PC-3 (cell line): ENCODE data around the gene MARK4. TPM values are rescaled to one million over a fixed set of nuclear protein-coding genes. Genes with fewer than 3 reads are reported as not detected.
A peak's percentile ranks its signal among the peaks of the same experiment; 100 is the strongest.

Source experiments
- ATAC-seq: fragments of 200-7000 bp; cut with Tn5 transposase; 2 replicates; pipeline ENCODE4 v1.9.1; 2020; ENCODE audit warnings: mild to moderate bottlenecking, moderate library complexity
- BruUV-seq: library from RNA; stranded (reverse); fragments of 400-500 nt; replicated peaks from 2 replicates; lab custom pipeline; 2021; lab: Mats Ljungman, UMichigan
- CTCF ChIA-PET: fragments of 300-600 bp; sonication (Branson Sonifier 250); formaldehyde crosslinking; loops from one replicate; lab custom pipeline; 2022; ENCODE audit warnings: antibody characterized with exemption; lab: Charles Lee
- POLR2A ChIA-PET: fragments of 300-600 bp; sonication (Branson Sonifier 250); formaldehyde crosslinking; loops from one replicate; lab custom pipeline; 2022; ENCODE audit warnings: antibody characterized with exemption; ENCODE audit not compliant: unreplicated experiment; lab: Charles Lee
- DNase-seq: peaks from one replicate; pipeline ENCODE4 v3.0.0-alpha.2; 2015
- H2AFZ ChIP-seq: fragments of 300-600 bp; sonication (generic); 2 replicates; pipeline ENCODE4 v1.6.0; 2016; ENCODE audit warnings: antibody characterized with exemption, low read length
- H3F3A ChIP-seq: fragments of 300-600 bp; sonication (generic); one replicate; pipeline ENCODE4 v1.6.0; 2017; ENCODE audit warnings: antibody characterized with exemption, low read length, control low read depth, mild to moderate bottlenecking; ENCODE audit not compliant: unreplicated experiment
- H3K27ac ChIP-seq: fragments of 300-600 bp; sonication (generic); 2 replicates; pipeline ENCODE4 v1.5.1; 2016; ENCODE audit warnings: mild to moderate bottlenecking, low read length
- H3K27me3 ChIP-seq: fragments of 300-600 bp; sonication (generic); 2 replicates; pipeline ENCODE4 v1.6.1; 2016; ENCODE audit warnings: low read length, mixed read lengths
- H3K36me3 ChIP-seq: fragments of 300-600 bp; sonication (generic); 2 replicates; pipeline ENCODE4 v1.6.1; 2016; ENCODE audit warnings: low read depth, mixed run types, low read length, mixed read lengths
- H3K4me1 ChIP-seq: fragments of 300-600 bp; sonication (generic); 2 replicates; pipeline ENCODE4 v1.5.1; 2016; ENCODE audit warnings: low read length; ENCODE audit not compliant: insufficient read depth
- H3K4me2 ChIP-seq: fragments of 300-600 bp; sonication (generic); 2 replicates; pipeline ENCODE4 v1.6.0; 2016; ENCODE audit warnings: low read length
- H3K4me3 ChIP-seq: fragments of 300-600 bp; sonication (generic); 2 replicates; pipeline ENCODE4 v1.5.1; 2016; ENCODE audit warnings: mild to moderate bottlenecking, low read length, mixed read lengths
- H3K79me2 ChIP-seq: fragments of 300-600 bp; sonication (generic); 2 replicates; pipeline ENCODE4 v1.6.1; 2017; ENCODE audit warnings: low read length, mixed read lengths
- H3K9ac ChIP-seq: fragments of 300-600 bp; sonication (generic); 2 replicates; pipeline ENCODE4 v1.6.0; 2016; ENCODE audit warnings: mild to moderate bottlenecking, low read length
- H3K9me2 ChIP-seq: fragments of 300-600 bp; sonication (generic); replicated peaks from 2 replicates; pipeline ENCODE4 v1.6.1; 2016; ENCODE audit warnings: mixed run types, low read length, mixed read lengths
- H3K9me3 ChIP-seq: fragments of 300-600 bp; sonication (generic); 2 replicates; pipeline ENCODE4 v1.6.1; 2016; ENCODE audit warnings: low read length, mixed read lengths
- H4K20me1 ChIP-seq: fragments of 300-600 bp; sonication (generic); 2 replicates; pipeline ENCODE4 v1.6.1; 2016; ENCODE audit warnings: low read length, mixed read lengths
- EZH2 ChIP-seq: fragments of 300-600 bp; sonication (generic); IDR thresholded peaks from one replicate; pipeline ENCODE4 v1.6.1; 2017; ENCODE audit warnings: antibody characterized with exemption, mild to moderate bottlenecking, low read length; ENCODE audit not compliant: unreplicated experiment
- EZH2phosphoT487 ChIP-seq: fragments of 300-600 bp; sonication (generic); IDR thresholded peaks from 2 replicates; pipeline ENCODE4 v1.6.1; 2018; ENCODE audit warnings: mild to moderate bottlenecking, antibody characterized with exemption, low read length, borderline replicate concordance
- intact Hi-C: fragments of 100-400 bp; cut with micrococcal nuclease; formaldehyde crosslinking; loops from 2 replicates; pipeline ENCODE4 v1.9.0; 2023
- total RNA-seq: library from RNA; depleted of rRNA; stranded (reverse); fragments of >200 nt; gene quantifications from 2 replicates; pipeline ENCODE4 v1.2.3, GENCODE V29; 2014
- TF ChIP-seq, protein P1 (sequence below): fragments of 300-600 bp; sonication (generic); conservative IDR thresholded peaks from 2 replicates; pipeline ENCODE4 v1.5.1; 2017; ENCODE audit warnings: antibody characterized with exemption, low read depth, mild to moderate bottlenecking, low read length

Gene MARK4
- total RNA-seq, 1 experiment from 2014 or later, result 12.1 TPM

DNA sequence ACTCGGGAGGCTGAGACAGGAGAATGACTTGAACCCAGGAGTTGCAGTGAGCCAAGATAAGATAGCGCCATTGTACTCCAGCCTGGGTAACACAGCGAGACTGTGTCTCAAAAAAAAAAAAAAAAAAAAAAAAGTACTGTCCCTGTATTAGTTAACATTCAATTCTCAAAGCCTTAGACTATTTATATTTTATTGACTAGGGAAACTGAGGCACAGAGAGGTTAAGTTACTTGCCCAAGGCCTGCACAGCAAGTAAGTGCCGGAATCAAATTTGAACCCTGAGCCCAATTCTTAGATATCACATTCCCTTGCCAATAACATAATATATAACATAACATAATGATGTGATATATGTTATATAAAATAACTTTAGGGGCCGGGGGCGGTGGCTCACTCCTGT is 88.6 kb downstream of the MARK4 start:
- no peak for ATAC-seq
- ChIA-PET CTCF (no interaction called here), POLR2A (no interaction called here)
- H3K9me2 ChIP-seq, result no peaks in the 10 kb centered on the region
- no peak overlapping the region for H3K4me3 ChIP-seq
- H3K4me2 ChIP-seq, result no peak overlapping the region
- no TSS peak for BruUV-seq
- H3F3A ChIP-seq, result no peaks in the 10 kb centered on the region
- no peak for TF ChIP-seq EZH2phosphoT487
- H3K9ac ChIP-seq, result no peak overlapping the region
- no peak for DNase-seq
- H3K27ac ChIP-seq, result no peak overlapping the region
- no peaks in the 10 kb centered on the region for H3K27me3 ChIP-seq
- no peaks in the 10 kb centered on the region for H3K36me3 ChIP-seq
- H3K79me2 ChIP-seq, result peaks cover 12% of the 10 kb centered on the region; the same call in 1 of the 2 replicates
- peaks cover 10% of the 10 kb centered on the region; the same call in 1 of the 2 replicates for H3K4me1 ChIP-seq
- H2AFZ ChIP-seq, result no peak overlapping the region
- H3K9me3 ChIP-seq, result no peaks in the 10 kb centered on the region
- no peaks in the 10 kb centered on the region for H4K20me1 ChIP-seq
- intact Hi-C loops, result loop anchor here (10.0 kb wide), 1 partner anchor 245 kb away; the partner anchor contains the start of gene PPP1R37

DNA sequence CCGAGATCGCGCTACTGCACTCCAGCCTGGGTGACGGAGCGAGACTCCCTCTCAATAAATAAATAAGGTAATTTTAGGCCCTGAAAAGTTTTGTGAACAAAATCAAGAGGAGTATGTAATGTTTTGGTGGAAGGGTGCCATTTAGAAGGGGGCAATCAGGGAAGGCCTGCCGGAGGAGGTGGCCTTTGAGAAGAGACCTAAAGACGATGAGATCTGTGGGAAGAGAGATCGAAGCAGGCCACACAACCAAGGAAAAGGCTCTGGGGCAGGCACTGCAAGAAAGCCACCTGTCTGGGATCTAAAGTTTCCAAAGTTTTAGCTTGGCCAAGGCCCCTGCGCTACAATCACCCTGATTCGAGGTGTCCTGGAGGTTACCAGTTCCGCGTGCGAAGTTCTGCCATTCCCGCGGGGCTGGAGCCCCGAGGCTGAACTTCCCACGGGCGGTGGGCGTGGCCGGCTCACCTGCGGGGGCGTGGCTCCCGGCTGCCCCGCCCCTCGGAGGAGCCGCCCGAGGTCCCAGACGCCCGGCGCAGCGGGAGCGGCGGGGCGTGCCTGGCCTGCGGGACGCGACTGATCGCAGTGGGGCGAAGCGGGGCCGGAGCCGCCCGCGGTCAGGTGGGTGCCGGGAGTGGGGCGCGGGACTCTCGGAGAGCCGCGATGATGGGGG is 89.3 kb downstream of the MARK4 start, which contains the start of gene KLC3:
Gene KLC3 (plus strand): TSS at position 519 of the 667 bp plus-strand sequence. CDS start 4,792 bp downstream, outside the sequence.
- peak within 1 kb of the TSS; percentile 75 for H3K4me3 ChIP-seq
- no peak within 1 kb of the TSS for H3K27ac ChIP-seq
- intact Hi-C loops, result no loop called here
- ATAC-seq (peak; percentile 57), DNase-seq (peak; percentile 70)
- no peaks in the 10 kb centered on the region for H3K9me3 ChIP-seq
- peaks cover 12% of the 10 kb centered on the region; the same call in 1 of the 2 replicates for H3K79me2 ChIP-seq
- no peaks in the 10 kb centered on the region for H4K20me1 ChIP-seq
- no peaks in the 10 kb centered on the region for H3F3A ChIP-seq
- peak within 1 kb of the TSS; percentile 86 for H3K4me2 ChIP-seq
- no peaks in the 10 kb centered on the region for H3K27me3 ChIP-seq
- TF ChIP-seq, protein P1, sequence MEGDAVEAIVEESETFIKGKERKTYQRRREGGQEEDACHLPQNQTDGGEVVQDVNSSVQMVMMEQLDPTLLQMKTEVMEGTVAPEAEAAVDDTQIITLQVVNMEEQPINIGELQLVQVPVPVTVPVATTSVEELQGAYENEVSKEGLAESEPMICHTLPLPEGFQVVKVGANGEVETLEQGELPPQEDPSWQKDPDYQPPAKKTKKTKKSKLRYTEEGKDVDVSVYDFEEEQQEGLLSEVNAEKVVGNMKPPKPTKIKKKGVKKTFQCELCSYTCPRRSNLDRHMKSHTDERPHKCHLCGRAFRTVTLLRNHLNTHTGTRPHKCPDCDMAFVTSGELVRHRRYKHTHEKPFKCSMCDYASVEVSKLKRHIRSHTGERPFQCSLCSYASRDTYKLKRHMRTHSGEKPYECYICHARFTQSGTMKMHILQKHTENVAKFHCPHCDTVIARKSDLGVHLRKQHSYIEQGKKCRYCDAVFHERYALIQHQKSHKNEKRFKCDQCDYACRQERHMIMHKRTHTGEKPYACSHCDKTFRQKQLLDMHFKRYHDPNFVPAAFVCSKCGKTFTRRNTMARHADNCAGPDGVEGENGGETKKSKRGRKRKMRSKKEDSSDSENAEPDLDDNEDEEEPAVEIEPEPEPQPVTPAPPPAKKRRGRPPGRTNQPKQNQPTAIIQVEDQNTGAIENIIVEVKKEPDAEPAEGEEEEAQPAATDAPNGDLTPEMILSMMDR, result no peak
- TF ChIP-seq EZH2 (no peak), EZH2phosphoT487 (no peak)
- BruUV-seq, result no TSS peak
- peak within 1 kb of the TSS; percentile 72 for H2AFZ ChIP-seq
- no peaks in the 10 kb centered on the region for H3K36me3 ChIP-seq
- H3K9ac ChIP-seq, result peak within 1 kb of the TSS; percentile 44; the same call in 1 of the 2 replicates
- peaks cover 10% of the 10 kb centered on the region; the same call in 1 of the 2 replicates for H3K4me1 ChIP-seq
- CTCF ChIA-PET, result interaction anchor here (0.6 kb wide), 1 partner anchor 23 kb away, joined by 3 read pairs; no protein-coding TSS in a partner anchor
- POLR2A ChIA-PET, result no interaction called here
- H3K9me2 ChIP-seq, result no peaks in the 10 kb centered on the region

DNA sequence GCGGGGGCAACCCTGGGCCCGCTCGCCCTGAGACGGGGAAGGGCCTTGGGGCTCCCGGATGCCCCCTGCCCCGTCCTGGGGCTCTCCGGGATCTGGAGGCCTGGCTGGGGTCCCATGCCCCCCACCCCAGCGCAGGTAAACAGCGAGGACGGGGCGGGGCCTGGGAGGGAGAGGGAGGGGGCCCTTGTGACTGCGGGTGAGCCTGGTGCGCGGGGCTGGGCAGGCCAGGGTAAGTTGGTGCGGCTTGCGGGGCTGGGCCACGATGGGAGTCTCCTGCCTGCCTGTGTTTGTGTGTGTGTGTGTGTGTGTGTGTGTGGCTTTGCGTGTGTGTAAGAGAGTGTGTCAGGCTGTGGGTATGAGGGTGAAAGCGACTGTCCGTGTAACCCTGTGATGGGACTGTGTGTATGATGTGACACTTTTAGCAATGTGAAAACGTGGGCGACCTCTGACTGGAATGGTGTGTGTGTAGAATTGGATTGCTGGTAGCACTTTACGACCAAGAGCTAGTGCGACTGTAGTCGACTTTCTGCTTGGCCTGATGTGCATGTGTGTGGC is 89.9 kb downstream of the MARK4 start:
- no TSS peak for BruUV-seq
- H2AFZ ChIP-seq, result peak overlapping the region; percentile 72; the same call in 1 of the 2 replicates

More for the DNA sequence above, 89.9 kb downstream of the MARK4 start:
- no peak for TF ChIP-seq EZH2
- no peak for TF ChIP-seq EZH2phosphoT487
- TF ChIP-seq, protein P1, result no peak
- H3K27me3 ChIP-seq, result no peaks in the 10 kb centered on the region
- DNase-seq, result no peak
- no peaks in the 10 kb centered on the region for H3K9me3 ChIP-seq
- no peaks in the 10 kb centered on the region for H4K20me1 ChIP-seq
- H3K4me3 ChIP-seq, result peak overlapping the region; percentile 75
- ChIA-PET POLR2A (no interaction called here), CTCF (interaction anchor here (0.6 kb wide), 1 partner anchor 23 kb away, joined by 3 read pairs; no protein-coding TSS in a partner anchor)
- peaks cover 10% of the 10 kb centered on the region; the same call in 1 of the 2 replicates for H3K4me1 ChIP-seq
- no peaks in the 10 kb centered on the region for H3F3A ChIP-seq
- peaks cover 12% of the 10 kb centered on the region; the same call in 1 of the 2 replicates for H3K79me2 ChIP-seq
- H3K9ac ChIP-seq, result peak overlapping the region; percentile 44; the same call in 1 of the 2 replicates
- H3K27ac ChIP-seq, result no peak overlapping the region
- peak; percentile 48 for ATAC-seq
- intact Hi-C loops, result no loop called here
- H3K36me3 ChIP-seq, result no peaks in the 10 kb centered on the region
- H3K4me2 ChIP-seq, result peak overlapping the region; percentile 86
- H3K9me2 ChIP-seq, result no peaks in the 10 kb centered on the region
